Type B pancreatic cell (in vitro differentiated cells): ENCODE results near the gene SLCO3A1. TPM values are rescaled to one million over a fixed set of nuclear protein-coding genes. Genes with fewer than 3 reads are reported as not detected.

ENCODE experiments used
- DNase-seq: peaks from one replicate; pipeline ENCODE4 v3.0.0; 2021; ENCODE audit warnings: mixed read lengths; ENCODE audit not compliant: unreplicated experiment; ENCODE audit errors: extremely low spot score
- H3K27ac Mint-ChIP-seq: 2 replicates; pipeline ENCODE4 v1.8.0; 2021; ENCODE audit warnings: mild to moderate bottlenecking, mixed read lengths
- H3K27me3 Mint-ChIP-seq: 2 replicates; pipeline ENCODE4 v1.8.0; 2021; ENCODE audit warnings: mixed read lengths
- H3K36me3 Mint-ChIP-seq: 2 replicates; pipeline ENCODE4 v1.8.0; 2021; ENCODE audit warnings: mixed read lengths
- H3K4me1 Mint-ChIP-seq: one replicate; pipeline ENCODE4 v1.8.0; 2021; ENCODE audit warnings: mixed read lengths; ENCODE audit not compliant: unreplicated experiment
- H3K4me3 Mint-ChIP-seq: 2 replicates; pipeline ENCODE4 v1.8.0; 2021; ENCODE audit warnings: mild to moderate bottlenecking, mixed read lengths
- H3K9me3 Mint-ChIP-seq: 2 replicates; pipeline ENCODE4 v1.8.0; 2021; ENCODE audit warnings: mixed read lengths
- total RNA-seq: library from RNA; stranded (reverse); gene quantifications from 2 replicates; pipeline ENCODE4 v1.2.1, GENCODE V29; 2021; ENCODE audit warnings: low replicate concordance
- TF ChIP-seq, protein P1 (sequence below): fragments of 200-600 bp; sonication (generic); conservative IDR thresholded peaks from 2 replicates; pipeline ENCODE4 v1.5.0; 2021; ENCODE audit warnings: antibody characterized with exemption, mild to moderate bottlenecking

SLCO3A1 gene
- total RNA-seq, 1 donor from 2014 or later = 30.9 TPM

DNA sequence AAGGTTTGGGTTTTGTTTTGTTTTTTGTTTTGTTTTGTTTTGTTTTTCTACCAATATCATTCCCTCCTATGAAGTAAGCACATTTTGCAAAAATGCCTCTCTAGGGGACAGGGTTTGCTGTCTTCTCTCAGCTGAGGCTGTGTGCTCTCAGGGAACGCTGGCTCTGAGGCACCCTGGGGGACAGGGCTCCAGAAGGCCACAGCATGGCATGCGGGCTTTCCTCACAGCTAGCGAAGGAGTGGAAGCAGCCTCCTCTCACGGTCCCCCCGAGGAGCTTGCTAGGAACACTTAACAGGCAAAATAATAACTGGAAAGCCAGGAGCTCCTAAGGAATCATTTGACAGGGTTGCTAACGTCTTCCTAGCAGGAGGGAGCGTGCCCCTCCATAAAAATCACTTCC lies 312.5 kb downstream of the SLCO3A1 start:
- Mint-ChIP-seq H3K4me3 (peak overlapping the region; percentile 60), H3K27ac (peak overlapping the region; percentile 66)

DNA sequence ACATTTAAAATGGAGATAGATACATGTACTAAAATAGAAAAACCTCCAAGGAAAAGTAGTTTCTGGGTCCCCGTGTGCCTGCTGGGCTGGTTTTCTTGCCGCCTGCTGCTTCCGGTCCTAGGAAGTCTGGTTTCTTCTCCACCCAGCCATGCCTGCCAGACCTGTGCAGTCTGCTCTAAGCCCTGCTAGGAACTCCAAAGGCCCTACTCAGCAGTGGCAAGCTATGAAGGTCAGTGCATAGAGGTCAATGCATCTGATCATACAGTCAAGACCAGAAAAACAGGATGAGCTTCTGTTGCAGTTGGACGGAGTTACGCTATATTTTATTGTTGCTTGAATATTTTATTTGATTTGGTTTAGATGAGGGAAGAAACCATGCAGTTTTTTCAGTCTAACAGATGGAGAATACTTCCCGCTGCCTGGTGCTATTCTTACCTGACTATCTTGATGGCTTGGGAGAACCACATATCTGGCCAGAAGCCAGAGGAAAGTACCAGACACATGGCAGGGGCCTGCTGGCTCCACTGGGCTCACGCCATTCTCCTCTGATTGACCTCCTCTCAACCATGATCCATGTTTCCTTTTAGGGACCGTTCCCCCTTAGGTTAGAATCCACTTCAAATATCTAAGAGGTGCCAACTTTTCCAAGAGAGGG lies 313.4 kb downstream of the SLCO3A1 start:
- TF ChIP-seq, protein P1, sequence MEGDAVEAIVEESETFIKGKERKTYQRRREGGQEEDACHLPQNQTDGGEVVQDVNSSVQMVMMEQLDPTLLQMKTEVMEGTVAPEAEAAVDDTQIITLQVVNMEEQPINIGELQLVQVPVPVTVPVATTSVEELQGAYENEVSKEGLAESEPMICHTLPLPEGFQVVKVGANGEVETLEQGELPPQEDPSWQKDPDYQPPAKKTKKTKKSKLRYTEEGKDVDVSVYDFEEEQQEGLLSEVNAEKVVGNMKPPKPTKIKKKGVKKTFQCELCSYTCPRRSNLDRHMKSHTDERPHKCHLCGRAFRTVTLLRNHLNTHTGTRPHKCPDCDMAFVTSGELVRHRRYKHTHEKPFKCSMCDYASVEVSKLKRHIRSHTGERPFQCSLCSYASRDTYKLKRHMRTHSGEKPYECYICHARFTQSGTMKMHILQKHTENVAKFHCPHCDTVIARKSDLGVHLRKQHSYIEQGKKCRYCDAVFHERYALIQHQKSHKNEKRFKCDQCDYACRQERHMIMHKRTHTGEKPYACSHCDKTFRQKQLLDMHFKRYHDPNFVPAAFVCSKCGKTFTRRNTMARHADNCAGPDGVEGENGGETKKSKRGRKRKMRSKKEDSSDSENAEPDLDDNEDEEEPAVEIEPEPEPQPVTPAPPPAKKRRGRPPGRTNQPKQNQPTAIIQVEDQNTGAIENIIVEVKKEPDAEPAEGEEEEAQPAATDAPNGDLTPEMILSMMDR = no peak
- Mint-ChIP-seq H3K27me3 (no peaks in the 10 kb centered on the region), H3K27ac (peak overlapping the region; percentile 66), H3K4me1 (peaks cover 27% of the 10 kb centered on the region), H3K36me3 (peaks cover 12% of the 10 kb centered on the region), H3K4me3 (no peak overlapping the region), H3K9me3 (no peaks in the 10 kb centered on the region)
- no peak for DNase-seq

More for the DNA sequence above, 312.5 kb downstream of the SLCO3A1 start:
- H3K27me3 Mint-ChIP-seq = no peaks in the 10 kb centered on the region
- peaks cover 15% of the 10 kb centered on the region for H3K36me3 Mint-ChIP-seq
- H3K4me1 Mint-ChIP-seq = peaks cover 31% of the 10 kb centered on the region
- DNase-seq = no peak
- peaks cover 3% of the 10 kb centered on the region for H3K9me3 Mint-ChIP-seq
- TF ChIP-seq, protein P1 = no peak

DNA sequence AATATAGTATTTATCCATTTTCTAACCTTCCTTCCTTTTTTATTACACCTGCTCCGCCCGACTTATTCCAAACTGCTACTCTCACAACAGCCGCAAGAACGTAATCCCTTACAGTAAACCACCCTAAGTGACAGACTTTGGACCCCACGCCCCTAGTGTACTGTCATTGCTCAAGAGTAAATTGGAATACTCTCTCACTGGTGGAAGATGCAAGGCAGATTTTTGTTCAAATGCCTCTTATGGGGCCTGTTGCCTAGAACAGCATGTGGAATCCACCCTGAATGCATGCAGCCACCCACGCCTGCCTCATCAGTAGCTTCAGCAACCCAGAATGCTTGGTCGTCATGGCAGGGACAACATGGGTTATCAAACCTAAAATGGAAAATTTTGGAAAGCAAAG lies 313.9 kb downstream of the SLCO3A1 start:
- no peaks in the 10 kb centered on the region for H3K27me3 Mint-ChIP-seq
- peaks cover 12% of the 10 kb centered on the region for H3K36me3 Mint-ChIP-seq
- peaks cover 27% of the 10 kb centered on the region for H3K4me1 Mint-ChIP-seq
- no peaks in the 10 kb centered on the region for H3K9me3 Mint-ChIP-seq
- no peak for DNase-seq
- no peak overlapping the region for H3K4me3 Mint-ChIP-seq
- TF ChIP-seq, protein P1 = no peak
- peak overlapping the region; percentile 66 for H3K27ac Mint-ChIP-seq

DNA sequence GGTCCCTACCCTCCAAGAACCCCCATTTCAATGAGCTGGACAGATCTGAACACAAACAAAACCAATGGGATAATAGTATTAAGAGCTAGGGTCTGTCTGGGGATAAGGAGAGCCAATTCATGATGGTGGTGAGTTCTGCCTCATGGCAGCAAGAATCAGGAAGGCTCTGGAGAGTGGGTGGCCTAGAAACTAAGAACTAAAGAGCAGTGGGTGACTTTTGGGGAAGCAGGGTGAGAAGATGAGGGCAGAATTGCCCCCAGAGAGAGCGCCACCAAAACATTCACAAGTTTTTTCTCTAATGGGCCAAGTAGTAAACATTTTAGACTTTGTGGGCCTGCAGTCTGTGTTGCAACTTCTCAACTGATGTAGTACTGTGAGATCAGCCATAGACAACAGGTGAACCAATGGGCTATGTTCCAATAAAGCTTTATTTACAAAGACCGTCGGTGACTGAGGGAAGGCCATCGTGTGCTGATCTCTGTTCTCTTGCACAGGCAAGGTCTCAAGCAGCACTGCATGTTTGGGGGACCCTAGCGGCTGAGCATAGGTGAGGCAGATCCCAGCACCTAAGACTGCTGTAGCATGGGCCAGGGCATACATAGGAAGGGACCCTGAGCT lies 314.7 kb downstream of the SLCO3A1 start:
- Mint-ChIP-seq H3K4me3 (no peak overlapping the region), H3K27ac (no peak overlapping the region), H3K4me1 (peaks cover 27% of the 10 kb centered on the region), H3K36me3 (peaks cover 12% of the 10 kb centered on the region), H3K9me3 (no peaks in the 10 kb centered on the region), H3K27me3 (no peaks in the 10 kb centered on the region)
- no peak for DNase-seq
- TF ChIP-seq, protein P1 = no peak

DNA sequence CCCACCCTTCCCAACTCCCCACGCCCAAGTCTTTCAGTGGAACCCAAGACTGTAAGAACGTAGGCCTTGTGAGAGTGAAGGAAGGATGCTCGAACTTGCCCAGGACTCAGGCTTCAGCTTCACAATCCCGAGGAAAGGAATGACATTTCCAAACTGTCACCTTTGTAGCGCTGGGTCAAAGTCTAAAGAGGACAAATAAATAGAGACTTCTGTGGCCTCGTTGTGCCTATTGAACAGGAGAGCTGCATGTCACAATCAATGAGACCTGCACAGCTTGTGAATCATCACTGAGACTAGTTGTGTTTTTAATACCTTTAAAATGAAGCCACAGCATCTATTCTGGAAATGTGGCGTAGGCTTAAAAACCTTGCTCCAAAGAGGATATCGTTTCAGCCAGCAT lies 317.4 kb downstream of the SLCO3A1 start:
- TF ChIP-seq, protein P1 = no peak
- peaks cover 9% of the 10 kb centered on the region for H3K4me1 Mint-ChIP-seq
- peaks cover 4% of the 10 kb centered on the region for H3K9me3 Mint-ChIP-seq
- no peak overlapping the region for H3K4me3 Mint-ChIP-seq
- peaks cover 5% of the 10 kb centered on the region for H3K36me3 Mint-ChIP-seq
- no peak for DNase-seq
- H3K27ac Mint-ChIP-seq = no peak overlapping the region
- H3K27me3 Mint-ChIP-seq = no peaks in the 10 kb centered on the region
